HEK293 (cell line): ENCODE results near the gene MED20.

Experiments
- ZNF274 ChIP-seq, 2 experiments: fragments of 200-500 bp in 1 of 2; fragments of 450-650 bp in 1 of 2; sonication (Bioruptor generic) in 1 of 2; formaldehyde crosslinking in 1 of 2; IDR thresholded peaks; 2 replicates each; pipeline versions ENCODE4 v1.5.1 to v1.6.1; 2014 to 2016; ENCODE audit warnings: borderline replicate concordance in 1 of 2, inconsistent platforms in 1 of 2, low read length in 1 of 2, missing biosample characterization in 1 of 2, missing genetic modification characterization in 1 of 2
- TF ChIP-seq, protein P1 (sequence below): fragments of 450-650 bp; formaldehyde crosslinking; IDR thresholded peaks from 2 replicates; pipeline ENCODE4 v1.5.1; 2016; ENCODE audit warnings: missing biosample characterization, missing genetic modification characterization

- TF ChIP-seq, protein P1, sequence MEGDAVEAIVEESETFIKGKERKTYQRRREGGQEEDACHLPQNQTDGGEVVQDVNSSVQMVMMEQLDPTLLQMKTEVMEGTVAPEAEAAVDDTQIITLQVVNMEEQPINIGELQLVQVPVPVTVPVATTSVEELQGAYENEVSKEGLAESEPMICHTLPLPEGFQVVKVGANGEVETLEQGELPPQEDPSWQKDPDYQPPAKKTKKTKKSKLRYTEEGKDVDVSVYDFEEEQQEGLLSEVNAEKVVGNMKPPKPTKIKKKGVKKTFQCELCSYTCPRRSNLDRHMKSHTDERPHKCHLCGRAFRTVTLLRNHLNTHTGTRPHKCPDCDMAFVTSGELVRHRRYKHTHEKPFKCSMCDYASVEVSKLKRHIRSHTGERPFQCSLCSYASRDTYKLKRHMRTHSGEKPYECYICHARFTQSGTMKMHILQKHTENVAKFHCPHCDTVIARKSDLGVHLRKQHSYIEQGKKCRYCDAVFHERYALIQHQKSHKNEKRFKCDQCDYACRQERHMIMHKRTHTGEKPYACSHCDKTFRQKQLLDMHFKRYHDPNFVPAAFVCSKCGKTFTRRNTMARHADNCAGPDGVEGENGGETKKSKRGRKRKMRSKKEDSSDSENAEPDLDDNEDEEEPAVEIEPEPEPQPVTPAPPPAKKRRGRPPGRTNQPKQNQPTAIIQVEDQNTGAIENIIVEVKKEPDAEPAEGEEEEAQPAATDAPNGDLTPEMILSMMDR (tag by site-specific recombination): no peak
- TF ChIP-seq ZNF274 (IDR thresholded peaks at IDR 0.05; ENCODE audit: low read length) (no peak), ZNF274 (tag by site-specific recombination; IDR thresholded peaks at IDR 0.05; ENCODE audit: borderline replicate concordance) (no peak)
Observed at GRCh38 chr6:41921712-41921998, 716 bp upstream of the MED20 start.
